ENCODE measurements around the gene INHBB.
"Not testable (repeated sequence)": the region's sequence is repeated elsewhere in the genome, so short reads cannot be mapped to it uniquely, and the experiment has no call there.

Gene INHBB

GRCh38 chr2:120308038-120308910 is 37.7 kb upstream of the INHBB start:
- Mint-ChIP-seq H3K27me3 (ENCODE audit: low read depth) (peaks cover 17% of the 10 kb centered on the region), H3K27ac (no peak overlapping the region), H3K9me3 (no peaks in the 10 kb centered on the region), H3K36me3 (ENCODE audit: low read depth) (peaks cover 11% of the 10 kb centered on the region), H3K4me1 (peaks cover 7% of the 10 kb centered on the region), H3K4me3 (no peak overlapping the region)
- TF ChIP-seq CTCF (IDR thresholded peaks at IDR 0.05; ENCODE audit: unreplicated experiment in 3 of 3): no peak

- Mint-ChIP-seq H3K9me3 (no peaks in the 10 kb centered on the region), H3K27ac (no peak overlapping the region), H3K36me3 (ENCODE audit: low read depth) (peaks cover 7% of the 10 kb centered on the region), H3K27me3 (ENCODE audit: low read depth) (peaks cover 31% of the 10 kb centered on the region), H3K4me3 (no peak overlapping the region), H3K4me1 (peaks cover 25% of the 10 kb centered on the region)
- TF ChIP-seq CTCF (IDR thresholded peaks at IDR 0.05; ENCODE audit: unreplicated experiment in 3 of 3): no peak
These were observed 35.8 kb upstream of the INHBB start for GRCh38 chr2:120310136-120310535.

- peaks cover 26% of the 10 kb centered on the region for H3K4me1 Mint-ChIP-seq
- H3K4me3 Mint-ChIP-seq; H3K36me3 Mint-ChIP-seq (ENCODE audit: low read depth); H3K9me3 Mint-ChIP-seq; H3K27ac Mint-ChIP-seq: not testable (repeated sequence)
- peaks cover 36% of the 10 kb centered on the region for H3K27me3 Mint-ChIP-seq (ENCODE audit: low read depth)
These were observed 35.1 kb upstream of the INHBB start for GRCh38 chr2:120310841-120311240.

DNA sequence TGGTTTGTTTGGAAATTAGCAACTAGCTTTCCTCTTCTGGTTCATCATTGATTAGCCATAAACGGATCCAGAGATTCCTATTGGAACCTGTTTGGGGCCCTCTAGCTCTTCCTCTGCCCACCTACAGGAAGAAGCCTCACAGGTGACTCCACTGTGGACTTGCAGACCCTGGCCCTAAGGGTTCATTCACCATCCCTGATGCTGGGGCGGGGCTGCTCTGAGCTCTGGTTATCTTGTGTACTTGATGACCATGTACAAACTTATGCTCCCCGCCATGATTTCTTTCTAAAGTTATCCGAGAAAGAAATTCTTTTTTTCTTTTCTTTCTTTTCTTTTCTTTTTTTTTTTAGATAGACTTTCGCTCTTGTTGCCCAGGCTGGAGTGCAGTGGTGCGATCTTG is 33.9 kb upstream of the INHBB start:
- no peaks in the 10 kb centered on the region for H3K36me3 Mint-ChIP-seq (ENCODE audit: low read depth)
- no peak overlapping the region for H3K27ac Mint-ChIP-seq
- no peaks in the 10 kb centered on the region for H3K9me3 Mint-ChIP-seq
- H3K27me3 Mint-ChIP-seq (ENCODE audit: low read depth): peaks cover 43% of the 10 kb centered on the region
- no peak for TF ChIP-seq CTCF (IDR thresholded peaks at IDR 0.05; ENCODE audit: unreplicated experiment in 3 of 3)
- H3K4me3 Mint-ChIP-seq: no peak overlapping the region
- peaks cover 26% of the 10 kb centered on the region for H3K4me1 Mint-ChIP-seq

GRCh38 chr2:120312860-120313694 is 32.9 kb upstream of the INHBB start:
- H3K36me3 Mint-ChIP-seq (ENCODE audit: low read depth): no peaks in the 10 kb centered on the region
- peak overlapping the region in 2 of 3 experiments; percentile 26 to 41 for H3K27ac Mint-ChIP-seq
- peak overlapping the region; percentile 67 to 79 (median 79) for H3K4me3 Mint-ChIP-seq
- H3K4me1 Mint-ChIP-seq: peaks cover 26% of the 10 kb centered on the region
- H3K9me3 Mint-ChIP-seq: no peaks in the 10 kb centered on the region
- peaks cover 43% of the 10 kb centered on the region for H3K27me3 Mint-ChIP-seq (ENCODE audit: low read depth)
- peak; percentile 89 to 92 (median 89) for TF ChIP-seq CTCF (IDR thresholded peaks at IDR 0.05; ENCODE audit: unreplicated experiment in 3 of 3)
